Neuronal stem cell (in vitro differentiated cells): ENCODE measurements around the gene RXRB.

Experiments used
- DNase-seq: peaks from one replicate; pipeline ENCODE4 v3.0.0-alpha.2; 2013; ENCODE audit warnings: low spot score
- H2AFZ ChIP-seq: one replicate; pipeline ENCODE4 v1.6.1; 2013; ENCODE audit warnings: mild to moderate bottlenecking, low read length, inconsistent platforms
- H2AK5ac ChIP-seq: 2 replicates; pipeline ENCODE4 v1.6.1; 2013; ENCODE audit warnings: low read depth, mild to moderate bottlenecking, inconsistent platforms, low read length, moderate library complexity, mixed read lengths
- H2BK120ac ChIP-seq: 2 replicates; pipeline ENCODE4 v1.6.1; 2013; ENCODE audit warnings: low read depth, mild to moderate bottlenecking, inconsistent platforms, low read length, moderate library complexity, mixed read lengths
- H2BK12ac ChIP-seq: one replicate; pipeline ENCODE4 v1.6.1; 2013; ENCODE audit warnings: low read length, inconsistent platforms
- H2BK15ac ChIP-seq: 2 replicates; pipeline ENCODE4 v1.6.1; 2013; ENCODE audit warnings: mild to moderate bottlenecking, low read length, inconsistent platforms, mixed read lengths
- H2BK5ac ChIP-seq: one replicate; pipeline ENCODE4 v1.6.1; 2013; ENCODE audit warnings: inconsistent platforms, mild to moderate bottlenecking, low read length, moderate library complexity
- H3K14ac ChIP-seq: one replicate; pipeline ENCODE4 v1.6.1; 2013; ENCODE audit warnings: low read length, inconsistent platforms
- H3K18ac ChIP-seq: 2 replicates; pipeline ENCODE4 v1.6.1; 2013; ENCODE audit warnings: low read length, inconsistent platforms
- H3K23ac ChIP-seq: 2 replicates; pipeline ENCODE4 v1.6.1; 2013; ENCODE audit warnings: low read depth, mild to moderate bottlenecking, mixed read lengths, low read length, inconsistent platforms; ENCODE audit not compliant: poor library complexity
- H3K27ac ChIP-seq: replicated peaks from 3 replicates; pipeline ENCODE4 v1.5.1; 2013; ENCODE audit warnings: low read length, inconsistent platforms
- H3K27me3 ChIP-seq, 3 experiments: 2 replicates each; pipeline ENCODE4 v1.6.1; 2013; ENCODE audit warnings: low read length in 3 of 3, mild to moderate bottlenecking in 2 of 3, inconsistent platforms in 1 of 3, low read depth in 1 of 3, mixed read lengths in 1 of 3, moderate library complexity in 1 of 3; ENCODE audit not compliant: control insufficient read depth in 3 of 3, insufficient read depth in 3 of 3
- H3K36me3 ChIP-seq, 2 donors: replicated peaks in 1 of 2; 2 replicates each; pipeline ENCODE4 v1.6.1; 2013; ENCODE audit warnings: low read length in 2 of 2; ENCODE audit not compliant: control insufficient read depth in 2 of 2, insufficient read depth in 2 of 2
- H3K4ac ChIP-seq: 2 replicates; pipeline ENCODE4 v1.6.1; 2013; ENCODE audit warnings: inconsistent platforms, mild to moderate bottlenecking, low read length, moderate library complexity
- H3K4me1 ChIP-seq, 2 donors: 1 replicate in 1 of 2; 2 replicates in 1 of 2; pipeline ENCODE4 v1.6.1; 2013; ENCODE audit warnings: low read length in 2 of 2, low read depth in 1 of 2; ENCODE audit not compliant: control insufficient read depth in 2 of 2, insufficient read depth in 1 of 2
- H3K4me2 ChIP-seq: one replicate; pipeline ENCODE4 v1.6.1; 2013; ENCODE audit warnings: mild to moderate bottlenecking, low read length, inconsistent platforms; ENCODE audit not compliant: insufficient read depth, poor library complexity, severe bottlenecking
- H3K4me3 ChIP-seq, 2 donors: 2 replicates each; pipeline ENCODE4 v1.5.1; 2013; ENCODE audit warnings: low read length in 2 of 2, mild to moderate bottlenecking in 2 of 2, inconsistent platforms in 1 of 2, moderate library complexity in 1 of 2
- H3K79me1 ChIP-seq: one replicate; pipeline ENCODE4 v1.6.1; 2013; ENCODE audit warnings: low read depth, mild to moderate bottlenecking, inconsistent platforms, low read length, moderate library complexity
- H3K9ac ChIP-seq: one replicate; pipeline ENCODE4 v1.6.1; 2013; ENCODE audit warnings: mild to moderate bottlenecking, low read depth, low read length, inconsistent platforms; ENCODE audit not compliant: poor library complexity
- H3K9me3 ChIP-seq, 2 donors: replicated peaks in 1 of 2; 2 replicates each; pipeline versions ENCODE3 to v1.6.1; 2013; ENCODE audit warnings: low read length in 2 of 2, mild to moderate bottlenecking in 2 of 2, inconsistent platforms in 1 of 2, low read depth in 1 of 2, mixed read lengths in 1 of 2, moderate library complexity in 1 of 2; ENCODE audit not compliant: control insufficient read depth in 2 of 2, insufficient read depth in 1 of 2
- H4K8ac ChIP-seq: one replicate; pipeline ENCODE4 v1.6.1; 2013; ENCODE audit warnings: low read depth, mild to moderate bottlenecking, inconsistent platforms, low read length, moderate library complexity
- H4K91ac ChIP-seq: one replicate; pipeline ENCODE4 v1.6.1; 2013; ENCODE audit warnings: low read length, low read depth, mild to moderate bottlenecking, inconsistent platforms; ENCODE audit not compliant: poor library complexity
- WGBS, 2 donors: extraction: QIAGEN DNeasy Blood & Tissue Kit; methylation state at CpG; one replicate each; pipeline ENCODE4 v1.1.7; 2013; ENCODE audit warnings: missing lambda C conversion rate in 2 of 2, mixed read lengths in 1 of 2; ENCODE audit not compliant: insufficient read length in 2 of 2, insufficient replicate concordance in 1 of 2; ENCODE audit errors: extremely low coverage in 2 of 2; 5-methylcytosine and 5-hydroxymethylcytosine counted together

The RXRB gene

DNA sequence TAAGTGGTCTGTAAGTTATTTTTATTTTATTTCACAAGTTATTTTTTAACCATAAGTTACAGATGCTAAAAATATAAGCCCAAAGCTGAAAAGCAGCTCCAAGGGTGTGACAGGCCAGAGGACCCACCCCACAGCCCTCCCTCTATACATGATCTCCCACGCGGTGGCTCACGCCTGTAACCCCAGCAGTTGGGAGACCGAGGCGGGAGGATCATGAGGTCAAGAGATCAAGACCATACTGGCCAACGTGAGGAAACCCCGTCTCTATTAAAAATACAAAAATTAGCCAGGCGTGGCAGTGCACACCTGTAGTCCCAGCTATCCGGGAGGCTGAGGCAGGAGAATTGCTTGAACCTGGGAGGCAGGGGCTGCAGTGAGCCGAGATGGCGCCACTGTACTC, 40.4 kb downstream of the RXRB start:
- Histone ChIP-seq H3K79me1 (no peaks in the 10 kb centered on the region), H3K27ac (no peak overlapping the region), H4K8ac (no peak overlapping the region), H2BK5ac (no peak overlapping the region), H2BK12ac (no peak overlapping the region), H3K27me3 (peaks cover 0 to 27% (median 10%) of the 10 kb centered on the region in 3 experiments), H3K4me2 (no peak overlapping the region), H3K23ac (no peak overlapping the region), H3K4me3 (no peak overlapping the region), H2AK5ac (no peak overlapping the region), H3K18ac (no peak overlapping the region), H3K9me3 (no peaks in the 10 kb centered on the region), H2BK120ac (no peak overlapping the region), H2AFZ (no peak overlapping the region), H3K36me3 (no peaks in the 10 kb centered on the region), H3K4me1 (peaks cover 0 to 7% of the 10 kb centered on the region in 2 donors), H4K91ac (no peak overlapping the region), H3K4ac (no peak overlapping the region), H3K9ac (no peak overlapping the region), H2BK15ac (no peak overlapping the region), H3K14ac (no peak overlapping the region)
- no CpG with 5 or more reads among the region's 11 CpGs for WGBS, 2 donors
- DNase-seq, result no peak

DNA sequence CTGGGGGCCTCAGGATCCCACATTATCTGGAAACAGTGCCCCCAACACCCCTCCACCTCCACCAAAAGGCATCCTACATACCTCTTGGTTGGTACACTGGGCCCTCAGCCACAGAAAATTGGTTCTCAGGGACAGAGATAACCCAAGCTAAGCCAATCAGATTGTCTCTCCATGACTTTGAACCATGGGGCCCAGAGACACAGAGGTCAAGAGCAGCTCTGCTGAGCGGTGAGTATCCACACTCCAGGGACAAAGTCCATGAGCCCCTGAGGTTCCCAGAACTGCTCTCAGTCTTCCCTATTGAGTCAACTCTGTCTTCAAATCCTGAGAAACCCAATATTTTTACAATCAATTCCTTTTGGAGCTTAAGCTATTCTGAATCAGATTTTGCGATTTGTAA, 43.5 kb downstream of the RXRB start:
- no CpG with 5 or more reads among the region's 2 CpGs for WGBS, 2 donors
- Histone ChIP-seq H3K9ac (no peak overlapping the region), H2BK15ac (no peak overlapping the region), H2BK120ac (no peak overlapping the region), H2AFZ (no peak overlapping the region), H2AK5ac (no peak overlapping the region), H3K18ac (no peak overlapping the region), H2BK12ac (no peak overlapping the region), H3K14ac (no peak overlapping the region), H3K9me3 (no peaks in the 10 kb centered on the region), H3K23ac (no peak overlapping the region), H2BK5ac (no peak overlapping the region), H4K8ac (no peak overlapping the region), H3K4me3 (no peak overlapping the region), H3K4me2 (no peak overlapping the region), H3K79me1 (no peaks in the 10 kb centered on the region), H3K36me3 (no peaks in the 10 kb centered on the region), H3K27ac (no peak overlapping the region), H3K27me3 (peaks cover 0 to 38% (median 4%) of the 10 kb centered on the region in 3 experiments), H3K4me1 (peaks cover 0 to 4% of the 10 kb centered on the region in 2 donors), H3K4ac (no peak overlapping the region), H4K91ac (no peak overlapping the region)
- no peak for DNase-seq

DNA sequence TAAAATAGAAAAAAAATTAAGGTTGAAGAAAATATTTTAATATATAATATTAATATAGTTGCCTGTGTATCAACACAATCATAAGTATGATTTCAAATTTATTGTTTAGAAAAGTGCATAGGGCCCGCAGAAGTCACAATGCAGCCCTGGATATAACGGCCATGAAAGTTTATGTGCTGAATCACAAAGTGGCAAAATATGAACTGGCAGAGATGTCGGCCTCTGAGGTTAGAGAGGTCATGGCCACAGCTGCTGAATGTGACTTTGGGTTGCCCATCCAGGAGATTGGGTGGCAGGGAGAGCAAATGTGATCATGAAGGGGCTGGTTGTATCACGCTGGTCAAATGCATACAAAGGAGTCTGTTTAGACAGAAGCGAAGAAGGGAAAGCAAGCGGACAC, 43.9 kb downstream of the RXRB start:
- Histone ChIP-seq H3K79me1 (no peaks in the 10 kb centered on the region), H2BK5ac (no peak overlapping the region), H3K9me3 (no peaks in the 10 kb centered on the region), H3K23ac (no peak overlapping the region), H2BK15ac (no peak overlapping the region), H3K4me3 (no peak overlapping the region), H3K27ac (no peak overlapping the region), H3K18ac (no peak overlapping the region), H2BK120ac (no peak overlapping the region), H3K27me3 (peaks cover 0 to 38% (median 0%) of the 10 kb centered on the region in 3 experiments), H3K4me2 (no peak overlapping the region), H2BK12ac (no peak overlapping the region), H2AK5ac (no peak overlapping the region), H3K4me1 (peaks cover 0 to 2% of the 10 kb centered on the region in 2 donors), H3K14ac (no peak overlapping the region), H4K91ac (no peak overlapping the region), H3K36me3 (no peaks in the 10 kb centered on the region), H3K4ac (no peak overlapping the region), H4K8ac (no peak overlapping the region), H3K9ac (no peak overlapping the region), H2AFZ (no peak overlapping the region)
- no CpG with 5 or more reads among the region's 6 CpGs for WGBS, 2 donors
- DNase-seq, result no peak

GRCh38 chr6:33154349-33154748, 46.1 kb downstream of the RXRB start:
- Histone ChIP-seq H3K27ac (no peak overlapping the region), H3K14ac (no peak overlapping the region)
- no CpG with 5 or more reads among the region's 4 CpGs for WGBS, 2 donors

More at GRCh38 chr6:33154349-33154748, 46.1 kb downstream of the RXRB start:
- H2BK120ac ChIP-seq, result no peak overlapping the region
- H3K4me1 ChIP-seq, result no peaks in the 10 kb centered on the region
- H3K9me3 ChIP-seq, result no peaks in the 10 kb centered on the region
- H3K9ac ChIP-seq, result no peak overlapping the region
- no peak overlapping the region for H4K8ac ChIP-seq
- no peak overlapping the region for H3K4me3 ChIP-seq
- H3K79me1 ChIP-seq, result no peaks in the 10 kb centered on the region
- H3K4ac ChIP-seq, result no peak overlapping the region
- no peak overlapping the region for H2BK15ac ChIP-seq
- no peaks in the 10 kb centered on the region for H3K36me3 ChIP-seq
- H2BK12ac ChIP-seq, result no peak overlapping the region
- no peak overlapping the region for H3K18ac ChIP-seq
- no peak overlapping the region for H2AFZ ChIP-seq
- DNase-seq, result no peak
- H3K27me3 ChIP-seq, result peaks cover 0 to 33% (median 0%) of the 10 kb centered on the region in 3 experiments
- no peak overlapping the region for H3K23ac ChIP-seq
- no peak overlapping the region for H3K4me2 ChIP-seq
- no peak overlapping the region for H2BK5ac ChIP-seq
- H4K91ac ChIP-seq, result no peak overlapping the region
- H2AK5ac ChIP-seq, result no peak overlapping the region
